ENCODE data around the gene MS4A8. TPM values are rescaled to one million over a fixed set of nuclear protein-coding genes. Genes with fewer than 3 reads are reported as not detected.

Gene MS4A8
- total and polyA plus RNA-seq, 10 of the 15 experiments (the other 5 are each of a cell fraction or from before 2014, with no cell fraction given) = 0.04 TPM; not detected in 9

- peak; percentile 85; the same call in 1 of the 2 replicates for TF ChIP-seq CBFB (IDR thresholded peaks at IDR 0.05; ENCODE audit: low read depth)
- TF ChIP-seq MLLT1 (IDR thresholded peaks at IDR 0.05) = peak; percentile 56
- TF ChIP-seq IKZF1 (conservative IDR thresholded peaks at IDR 0.05) = peak; percentile 74
- TF ChIP-seq RB1 (IDR thresholded peaks at IDR 0.05; ENCODE audit: borderline replicate concordance) = peak; percentile 78; the same call in 1 of the 2 replicates
- TF ChIP-seq ZBTB33 (IDR thresholded peaks at IDR 0.05) = no peak
- TF ChIP-seq ETV6 (conservative IDR thresholded peaks at IDR 0.05 in 1 of 2, IDR thresholded peaks at IDR 0.05 in 1 of 2; ENCODE audit: borderline replicate concordance in 1 of 2, low read depth in 1 of 2) = no peak
- peak; percentile 70 to 79; a peak in 3 of 4 replicates for TF ChIP-seq EP300 (IDR thresholded peaks at IDR 0.05; ENCODE audit: borderline replicate concordance in 1 of 2, control insufficient read depth in 1 of 2, low read depth in 2 of 2, low read length in 2 of 2)
- TF ChIP-seq, protein P1, sequence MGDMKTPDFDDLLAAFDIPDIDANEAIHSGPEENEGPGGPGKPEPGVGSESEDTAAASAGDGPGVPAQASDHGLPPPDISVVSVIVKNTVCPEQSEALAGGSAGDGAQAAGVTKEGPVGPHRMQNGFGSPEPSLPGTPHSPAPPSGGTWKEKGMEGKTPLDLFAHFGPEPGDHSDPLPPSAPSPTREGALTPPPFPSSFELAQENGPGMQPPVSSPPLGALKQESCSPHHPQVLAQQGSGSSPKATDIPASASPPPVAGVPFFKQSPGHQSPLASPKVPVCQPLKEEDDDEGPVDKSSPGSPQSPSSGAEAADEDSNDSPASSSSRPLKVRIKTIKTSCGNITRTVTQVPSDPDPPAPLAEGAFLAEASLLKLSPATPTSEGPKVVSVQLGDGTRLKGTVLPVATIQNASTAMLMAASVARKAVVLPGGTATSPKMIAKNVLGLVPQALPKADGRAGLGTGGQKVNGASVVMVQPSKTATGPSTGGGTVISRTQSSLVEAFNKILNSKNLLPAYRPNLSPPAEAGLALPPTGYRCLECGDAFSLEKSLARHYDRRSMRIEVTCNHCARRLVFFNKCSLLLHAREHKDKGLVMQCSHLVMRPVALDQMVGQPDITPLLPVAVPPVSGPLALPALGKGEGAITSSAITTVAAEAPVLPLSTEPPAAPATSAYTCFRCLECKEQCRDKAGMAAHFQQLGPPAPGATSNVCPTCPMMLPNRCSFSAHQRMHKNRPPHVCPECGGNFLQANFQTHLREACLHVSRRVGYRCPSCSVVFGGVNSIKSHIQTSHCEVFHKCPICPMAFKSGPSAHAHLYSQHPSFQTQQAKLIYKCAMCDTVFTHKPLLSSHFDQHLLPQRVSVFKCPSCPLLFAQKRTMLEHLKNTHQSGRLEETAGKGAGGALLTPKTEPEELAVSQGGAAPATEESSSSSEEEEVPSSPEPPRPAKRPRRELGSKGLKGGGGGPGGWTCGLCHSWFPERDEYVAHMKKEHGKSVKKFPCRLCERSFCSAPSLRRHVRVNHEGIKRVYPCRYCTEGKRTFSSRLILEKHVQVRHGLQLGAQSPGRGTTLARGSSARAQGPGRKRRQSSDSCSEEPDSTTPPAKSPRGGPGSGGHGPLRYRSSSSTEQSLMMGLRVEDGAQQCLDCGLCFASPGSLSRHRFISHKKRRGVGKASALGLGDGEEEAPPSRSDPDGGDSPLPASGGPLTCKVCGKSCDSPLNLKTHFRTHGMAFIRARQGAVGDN (IDR thresholded peaks at IDR 0.05) = peak; percentile 39
- TF ChIP-seq, protein P2, sequence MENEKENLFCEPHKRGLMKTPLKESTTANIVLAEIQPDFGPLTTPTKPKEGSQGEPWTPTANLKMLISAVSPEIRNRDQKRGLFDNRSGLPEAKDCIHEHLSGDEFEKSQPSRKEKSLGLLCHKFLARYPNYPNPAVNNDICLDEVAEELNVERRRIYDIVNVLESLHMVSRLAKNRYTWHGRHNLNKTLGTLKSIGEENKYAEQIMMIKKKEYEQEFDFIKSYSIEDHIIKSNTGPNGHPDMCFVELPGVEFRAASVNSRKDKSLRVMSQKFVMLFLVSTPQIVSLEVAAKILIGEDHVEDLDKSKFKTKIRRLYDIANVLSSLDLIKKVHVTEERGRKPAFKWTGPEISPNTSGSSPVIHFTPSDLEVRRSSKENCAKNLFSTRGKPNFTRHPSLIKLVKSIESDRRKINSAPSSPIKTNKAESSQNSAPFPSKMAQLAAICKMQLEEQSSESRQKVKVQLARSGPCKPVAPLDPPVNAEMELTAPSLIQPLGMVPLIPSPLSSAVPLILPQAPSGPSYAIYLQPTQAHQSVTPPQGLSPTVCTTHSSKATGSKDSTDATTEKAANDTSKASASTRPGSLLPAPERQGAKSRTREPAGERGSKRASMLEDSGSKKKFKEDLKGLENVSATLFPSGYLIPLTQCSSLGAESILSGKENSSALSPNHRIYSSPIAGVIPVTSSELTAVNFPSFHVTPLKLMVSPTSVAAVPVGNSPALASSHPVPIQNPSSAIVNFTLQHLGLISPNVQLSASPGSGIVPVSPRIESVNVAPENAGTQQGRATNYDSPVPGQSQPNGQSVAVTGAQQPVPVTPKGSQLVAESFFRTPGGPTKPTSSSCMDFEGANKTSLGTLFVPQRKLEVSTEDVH (IDR thresholded peaks at IDR 0.05; ENCODE audit: low read depth, partially characterized antibody) = no peak
- no peak for TF ChIP-seq SUPT20H (IDR thresholded peaks at IDR 0.05; ENCODE audit: borderline replicate concordance, control insufficient read depth, low read depth, low read length)
- TF ChIP-seq ZNF24 (IDR thresholded peaks at IDR 0.05) = 0 out of 2 replicates have a peak, but pooled peaks have one; percentile 18
- TF ChIP-seq, protein P3, sequence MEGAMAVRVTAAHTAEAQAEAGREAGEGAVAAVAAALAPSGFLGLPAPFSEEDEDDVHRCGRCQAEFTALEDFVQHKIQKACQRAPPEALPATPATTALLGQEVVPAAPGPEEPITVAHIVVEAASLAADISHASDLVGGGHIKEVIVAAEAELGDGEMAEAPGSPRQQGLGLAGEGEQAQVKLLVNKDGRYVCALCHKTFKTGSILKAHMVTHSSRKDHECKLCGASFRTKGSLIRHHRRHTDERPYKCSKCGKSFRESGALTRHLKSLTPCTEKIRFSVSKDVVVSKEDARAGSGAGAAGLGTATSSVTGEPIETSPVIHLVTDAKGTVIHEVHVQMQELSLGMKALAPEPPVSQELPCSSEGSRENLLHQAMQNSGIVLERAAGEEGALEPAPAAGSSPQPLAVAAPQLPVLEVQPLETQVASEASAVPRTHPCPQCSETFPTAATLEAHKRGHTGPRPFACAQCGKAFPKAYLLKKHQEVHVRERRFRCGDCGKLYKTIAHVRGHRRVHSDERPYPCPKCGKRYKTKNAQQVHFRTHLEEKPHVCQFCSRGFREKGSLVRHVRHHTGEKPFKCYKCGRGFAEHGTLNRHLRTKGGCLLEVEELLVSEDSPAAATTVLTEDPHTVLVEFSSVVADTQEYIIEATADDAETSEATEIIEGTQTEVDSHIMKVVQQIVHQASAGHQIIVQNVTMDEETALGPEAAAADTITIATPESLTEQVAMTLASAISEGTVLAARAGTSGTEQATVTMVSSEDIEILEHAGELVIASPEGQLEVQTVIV (IDR thresholded peaks at IDR 0.05; ENCODE audit: borderline replicate concordance, partially characterized antibody) = no peak
- TF ChIP-seq YY1 (IDR thresholded peaks at IDR 0.05; ENCODE audit: low read depth, low read length) = 0 out of 2 replicates have a peak, but pooled peaks have one; percentile 43
- peak; percentile 94 for TF ChIP-seq NFXL1 (IDR thresholded peaks at IDR 0.05; ENCODE audit: borderline replicate concordance)
Measured at GRCh38 chr11:60762851-60763691, 63.7 kb downstream of the MS4A8 start (continued).

All from GM12878 (cell line).